Progenitor cell of endocrine pancreas (in vitro differentiated cells): ENCODE measurements around the gene UBAC2. TPM values are rescaled to one million over a fixed set of nuclear protein-coding genes. Genes with fewer than 3 reads are reported as not detected.

ENCODE experiments used
- DNase-seq: peaks from one replicate; pipeline ENCODE4 v3.0.0; 2021; ENCODE audit warnings: low spot score; ENCODE audit not compliant: unreplicated experiment
- H3K27ac Mint-ChIP-seq: 2 replicates; pipeline ENCODE4 v1.8.0; 2021; ENCODE audit warnings: mild to moderate bottlenecking, moderate library complexity, mixed read lengths
- H3K27me3 Mint-ChIP-seq: 2 replicates; pipeline ENCODE4 v1.8.0; 2021; ENCODE audit warnings: mixed read lengths
- H3K36me3 Mint-ChIP-seq: 2 replicates; pipeline ENCODE4 v1.8.0; 2022; ENCODE audit warnings: mixed read lengths; ENCODE audit not compliant: insufficient read depth
- H3K4me1 Mint-ChIP-seq: 2 replicates; pipeline ENCODE4 v1.8.0; 2021; ENCODE audit warnings: low read depth, mixed read lengths
- H3K4me3 Mint-ChIP-seq: 2 replicates; pipeline ENCODE4 v1.8.0; 2021; ENCODE audit warnings: low read depth, mild to moderate bottlenecking, moderate library complexity, mixed read lengths
- H3K9me3 Mint-ChIP-seq: 2 replicates; pipeline ENCODE4 v1.8.0; 2021; ENCODE audit warnings: low read depth, mixed read lengths
- total RNA-seq: library from RNA; stranded (reverse); gene quantifications from 2 replicates; pipeline ENCODE4 v1.2.1, GENCODE V29; 2021
- TF ChIP-seq, protein P1 (sequence below): fragments of 200-600 bp; sonication (generic); IDR thresholded peaks from one replicate; pipeline ENCODE4 v1.5.0; 2021; ENCODE audit warnings: antibody characterized with exemption, mild to moderate bottlenecking; ENCODE audit not compliant: unreplicated experiment

Gene UBAC2
- total RNA-seq, 1 donor from 2014 or later: 60.6 TPM

DNA sequence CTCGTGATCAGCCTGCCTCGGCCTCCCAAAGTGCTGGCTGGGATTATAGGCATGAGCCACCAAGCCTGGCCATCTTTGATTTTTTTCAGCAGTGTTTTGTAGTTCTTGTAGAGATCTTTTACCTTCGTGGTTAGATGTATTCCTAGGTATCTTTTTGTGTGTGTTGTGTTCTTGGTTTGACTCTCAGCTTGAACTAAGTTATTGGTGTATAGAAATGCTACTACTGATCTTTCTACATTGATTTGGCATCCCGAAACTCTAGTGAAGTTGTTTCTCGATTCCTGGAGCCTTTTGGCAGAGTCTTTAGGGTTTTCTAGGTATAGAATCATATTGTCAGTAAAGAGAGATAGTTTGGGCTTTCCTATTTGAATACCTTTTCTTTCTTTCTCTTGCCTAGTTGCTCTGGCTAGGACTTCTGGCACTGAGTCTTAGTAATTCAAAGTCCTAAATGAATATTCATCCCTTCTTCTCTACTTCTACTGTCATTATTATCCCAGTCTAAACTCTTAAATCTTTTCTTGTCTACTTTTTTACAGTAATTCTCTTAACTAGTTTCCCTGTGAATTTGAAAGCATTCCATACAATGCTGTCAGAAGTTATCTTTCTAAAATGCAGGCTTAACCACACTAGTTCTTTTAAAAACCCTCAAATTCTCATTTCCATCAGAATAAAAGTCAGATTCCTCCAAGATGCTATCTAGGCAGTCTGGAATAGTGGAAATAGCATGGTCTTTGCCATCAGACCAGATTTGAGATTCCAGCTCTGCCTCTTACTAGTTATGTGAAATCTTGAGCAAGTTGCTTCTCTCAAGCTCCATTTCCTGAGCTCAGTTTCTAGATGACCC is 50.5 kb downstream of the UBAC2 start:
- peaks cover 24% of the 10 kb centered on the region for H3K36me3 Mint-ChIP-seq
- H3K27ac Mint-ChIP-seq: no peak overlapping the region
- no peak overlapping the region for H3K4me3 Mint-ChIP-seq
- TF ChIP-seq, protein P1, sequence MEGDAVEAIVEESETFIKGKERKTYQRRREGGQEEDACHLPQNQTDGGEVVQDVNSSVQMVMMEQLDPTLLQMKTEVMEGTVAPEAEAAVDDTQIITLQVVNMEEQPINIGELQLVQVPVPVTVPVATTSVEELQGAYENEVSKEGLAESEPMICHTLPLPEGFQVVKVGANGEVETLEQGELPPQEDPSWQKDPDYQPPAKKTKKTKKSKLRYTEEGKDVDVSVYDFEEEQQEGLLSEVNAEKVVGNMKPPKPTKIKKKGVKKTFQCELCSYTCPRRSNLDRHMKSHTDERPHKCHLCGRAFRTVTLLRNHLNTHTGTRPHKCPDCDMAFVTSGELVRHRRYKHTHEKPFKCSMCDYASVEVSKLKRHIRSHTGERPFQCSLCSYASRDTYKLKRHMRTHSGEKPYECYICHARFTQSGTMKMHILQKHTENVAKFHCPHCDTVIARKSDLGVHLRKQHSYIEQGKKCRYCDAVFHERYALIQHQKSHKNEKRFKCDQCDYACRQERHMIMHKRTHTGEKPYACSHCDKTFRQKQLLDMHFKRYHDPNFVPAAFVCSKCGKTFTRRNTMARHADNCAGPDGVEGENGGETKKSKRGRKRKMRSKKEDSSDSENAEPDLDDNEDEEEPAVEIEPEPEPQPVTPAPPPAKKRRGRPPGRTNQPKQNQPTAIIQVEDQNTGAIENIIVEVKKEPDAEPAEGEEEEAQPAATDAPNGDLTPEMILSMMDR: no peak
- no peak for DNase-seq
- no peaks in the 10 kb centered on the region for H3K4me1 Mint-ChIP-seq
- H3K27me3 Mint-ChIP-seq: no peaks in the 10 kb centered on the region
- H3K9me3 Mint-ChIP-seq: peaks cover 4% of the 10 kb centered on the region

DNA sequence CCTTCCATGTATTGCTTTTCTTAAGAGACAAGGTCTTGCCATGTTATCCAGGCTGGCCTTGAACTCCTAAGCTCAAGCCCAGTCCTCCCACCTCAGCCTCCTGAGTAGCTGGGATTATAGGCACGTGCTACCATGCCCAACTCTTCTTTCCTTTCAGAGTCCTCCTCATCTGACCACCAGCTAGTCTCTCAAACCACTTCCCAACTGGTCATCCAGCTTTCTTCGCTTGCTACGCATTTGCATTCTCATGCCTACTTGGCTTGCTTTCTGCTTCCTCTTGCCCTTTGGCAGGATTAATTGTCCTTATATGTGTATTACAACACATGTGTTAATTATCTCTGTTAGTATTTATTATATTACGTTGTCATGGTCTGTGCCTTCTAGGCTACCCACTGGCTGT is 51.3 kb downstream of the UBAC2 start:
- Mint-ChIP-seq H3K27ac (no peak overlapping the region), H3K9me3 (peaks cover 4% of the 10 kb centered on the region), H3K4me1 (no peaks in the 10 kb centered on the region), H3K36me3 (peaks cover 22% of the 10 kb centered on the region), H3K4me3 (no peak overlapping the region), H3K27me3 (no peaks in the 10 kb centered on the region)
- DNase-seq: no peak
- TF ChIP-seq, protein P1: no peak

DNA sequence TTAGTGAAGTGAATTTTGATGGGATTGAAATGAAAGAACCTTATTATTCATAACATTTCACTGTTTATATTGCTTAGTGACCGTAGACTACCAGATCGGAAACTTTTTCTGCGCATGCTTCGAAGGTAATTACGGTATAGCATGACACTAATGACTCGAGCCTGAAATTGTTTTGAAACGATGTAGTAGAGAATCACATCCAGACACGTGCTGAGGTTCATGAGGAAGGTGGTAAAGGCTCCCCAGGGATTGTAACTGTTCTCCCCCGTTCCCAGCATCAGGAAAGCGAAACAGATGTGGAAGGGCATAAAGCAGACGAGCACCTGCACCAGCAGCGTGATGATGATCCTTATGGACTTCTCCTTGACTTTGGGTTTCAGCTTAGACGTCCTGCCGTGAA is 54.2 kb downstream of the UBAC2 start:
- no peak for DNase-seq
- Mint-ChIP-seq H3K36me3 (peaks cover 7% of the 10 kb centered on the region), H3K4me3 (no peak overlapping the region), H3K9me3 (no peaks in the 10 kb centered on the region), H3K27me3 (no peaks in the 10 kb centered on the region), H3K4me1 (peaks cover under 1% of the 10 kb centered on the region), H3K27ac (no peak overlapping the region)
- TF ChIP-seq, protein P1: no peak

DNA sequence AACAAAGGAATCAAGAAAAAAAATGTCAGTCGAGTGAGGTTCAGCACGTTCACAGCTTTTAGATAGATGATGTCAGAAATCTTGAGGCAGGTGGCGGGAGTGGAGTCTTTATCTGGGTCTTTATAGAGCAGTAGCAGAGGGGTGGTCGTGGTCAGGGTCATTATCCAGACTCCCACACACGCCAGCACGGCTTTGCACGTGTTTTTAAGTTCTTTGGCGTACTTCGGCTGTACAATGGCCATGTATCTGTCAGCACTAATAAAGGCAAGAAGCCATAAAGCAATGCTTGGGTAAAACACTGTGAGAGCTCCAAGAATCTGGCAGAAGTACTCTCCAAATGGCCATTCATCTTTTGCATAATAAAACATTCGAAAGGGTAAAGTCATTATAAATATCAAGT is 54.6 kb downstream of the UBAC2 start:
- no peak for DNase-seq
- TF ChIP-seq, protein P1: no peak
- H3K27ac Mint-ChIP-seq: no peak overlapping the region
- H3K4me1 Mint-ChIP-seq: peaks cover 2% of the 10 kb centered on the region
- H3K4me3 Mint-ChIP-seq: no peak overlapping the region
- peaks cover 8% of the 10 kb centered on the region for H3K36me3 Mint-ChIP-seq
- no peaks in the 10 kb centered on the region for H3K27me3 Mint-ChIP-seq
- no peaks in the 10 kb centered on the region for H3K9me3 Mint-ChIP-seq

DNA sequence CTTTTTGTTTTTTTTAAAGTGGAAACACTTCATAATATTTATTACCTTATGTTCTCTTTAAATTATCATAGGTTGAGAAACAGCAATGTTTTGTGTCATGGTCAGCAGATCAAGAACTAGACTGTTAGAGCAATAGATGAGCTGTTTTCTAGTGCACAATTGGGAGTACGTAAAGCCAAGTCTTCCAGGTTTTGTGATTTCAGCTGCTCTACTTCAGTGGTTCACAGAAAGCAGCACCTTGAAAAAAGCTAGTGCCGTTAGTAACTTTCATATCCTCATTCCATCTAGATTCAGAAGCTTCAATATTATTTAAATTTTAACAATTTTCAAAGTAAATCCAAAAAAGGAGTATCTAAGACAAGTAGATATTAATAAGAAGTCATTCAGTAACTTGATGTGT is 55.6 kb downstream of the UBAC2 start:
- Mint-ChIP-seq H3K27me3 (no peaks in the 10 kb centered on the region), H3K4me3 (no peak overlapping the region), H3K4me1 (peaks cover 2% of the 10 kb centered on the region), H3K27ac (no peak overlapping the region), H3K36me3 (peaks cover 8% of the 10 kb centered on the region), H3K9me3 (no peaks in the 10 kb centered on the region)
- DNase-seq: no peak
- TF ChIP-seq, protein P1: no peak
